Prostate gland (tissue), 2 donors: ENCODE results near the gene NOL3. TPM values are rescaled to one million over a fixed set of nuclear protein-coding genes. Genes with fewer than 3 reads are reported as not detected.

Source experiments
- DNase-seq: peaks from one replicate; pipeline ENCODE4 v3.0.0-alpha.2; 2019; ENCODE audit warnings: low spot score
- H3K27ac ChIP-seq, 2 donors: fragments of 200-600 bp; sonication (generic); 2 replicates each; pipeline ENCODE4 v1.5.1; 2017 to 2019
- H3K27me3 ChIP-seq: fragments of 200-600 bp; sonication (generic); replicated peaks from 2 replicates; pipeline ENCODE4 v1.5.1; 2019; ENCODE audit not compliant: insufficient read depth
- H3K36me3 ChIP-seq, 2 donors: fragments of 200-600 bp; sonication (generic); 1 replicate in 1 of 2; 2 replicates in 1 of 2; pipeline versions ENCODE4 v1.5.1 to v1.8.1; 2017 to 2019
- H3K4me1 ChIP-seq: fragments of 200-600 bp; sonication (generic); replicated peaks from 2 replicates; pipeline ENCODE4 v1.5.1; 2019
- H3K4me3 ChIP-seq, 2 donors: fragments of 200-600 bp; sonication (generic); 2 replicates each; pipeline ENCODE4 v1.5.1; 2017 to 2019
- H3K9me3 ChIP-seq: fragments of 200-600 bp; sonication (generic); 2 replicates; pipeline ENCODE4 v1.5.1; 2017
- POLR2A ChIP-seq: fragments of 450-650 bp; IDR thresholded peaks from one replicate; pipeline ENCODE4 v1.6.1; 2016; ENCODE audit warnings: antibody characterized with exemption, mild to moderate bottlenecking
- POLR2AphosphoS5 ChIP-seq: sonication (generic); formaldehyde crosslinking; IDR thresholded peaks from one replicate; pipeline ENCODE4 v1.6.1; 2017; ENCODE audit warnings: antibody characterized with exemption
- WGBS: methylation state at CpG from one replicate; pipeline ENCODE4 v1.1.5; 2018; 5-methylcytosine and 5-hydroxymethylcytosine counted together
- intact Hi-C: fragments of 100-400 bp; cut with DNase I; formaldehyde crosslinking; loops from one replicate; pipeline ENCODE4 v1.14.2; 2022
- total RNA-seq, 2 donors: library from RNA; depleted of rRNA; stranded (reverse); fragments of >200 nt; gene quantifications; one replicate each; pipeline ENCODE4 v1.1.0, GENCODE V29; 2016
- TF ChIP-seq, protein P1 (sequence below), 4 experiments: fragments of 200-600 bp in 2 of 4; fragments of 450-650 bp in 2 of 4; sonication (generic) in 2 of 4; IDR thresholded peaks; 1 replicate in 3 of 4; 2 replicates in 1 of 4; pipeline ENCODE4 v1.5.1; 2016 to 2019; ENCODE audit warnings: antibody characterized with exemption in 4 of 4, mild to moderate bottlenecking in 2 of 4, moderate library complexity in 2 of 4

Gene NOL3
- total RNA-seq, 2 donors from 2014 or later = 60.8 to 129 TPM

DNA sequence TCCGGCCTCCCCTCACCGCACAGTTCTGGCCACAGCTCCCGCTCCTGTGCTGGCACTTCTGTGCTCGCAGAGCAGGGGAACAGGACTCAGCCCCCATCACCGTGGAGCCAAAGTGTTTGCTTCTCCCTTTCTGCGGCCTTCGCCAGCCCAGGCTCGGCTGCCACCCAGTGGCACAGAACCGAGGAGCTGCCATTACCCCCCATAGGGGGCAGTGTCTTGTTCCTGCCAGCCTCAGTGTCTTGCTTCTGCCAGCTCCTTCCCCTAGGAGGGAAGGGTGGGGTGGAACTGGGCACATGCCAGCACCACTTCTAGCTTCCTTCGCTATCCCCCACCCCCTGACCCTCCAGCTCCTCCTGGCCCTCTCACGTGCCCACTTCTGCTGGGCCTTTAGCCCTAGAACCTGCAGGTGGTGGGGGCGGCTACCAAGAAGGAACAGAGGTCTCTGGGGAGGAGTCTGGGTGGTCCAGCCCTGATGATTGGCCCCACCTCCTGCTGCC, 27.9 kb downstream of the NOL3 start:
- intact Hi-C loops = no loop called here
- H3K27ac ChIP-seq = peak overlapping the region; percentile 63 to 71
- H3K36me3 ChIP-seq = peaks cover 16 to 26% of the 10 kb centered on the region in 2 donors
- 39% methylated on average over 12 of the region's 12 CpGs for WGBS
- no peak overlapping the region for H3K4me3 ChIP-seq
- peaks cover 11% of the 10 kb centered on the region for H3K4me1 ChIP-seq
- H3K9me3 ChIP-seq = no peaks in the 10 kb centered on the region
- TF ChIP-seq, protein P1, sequence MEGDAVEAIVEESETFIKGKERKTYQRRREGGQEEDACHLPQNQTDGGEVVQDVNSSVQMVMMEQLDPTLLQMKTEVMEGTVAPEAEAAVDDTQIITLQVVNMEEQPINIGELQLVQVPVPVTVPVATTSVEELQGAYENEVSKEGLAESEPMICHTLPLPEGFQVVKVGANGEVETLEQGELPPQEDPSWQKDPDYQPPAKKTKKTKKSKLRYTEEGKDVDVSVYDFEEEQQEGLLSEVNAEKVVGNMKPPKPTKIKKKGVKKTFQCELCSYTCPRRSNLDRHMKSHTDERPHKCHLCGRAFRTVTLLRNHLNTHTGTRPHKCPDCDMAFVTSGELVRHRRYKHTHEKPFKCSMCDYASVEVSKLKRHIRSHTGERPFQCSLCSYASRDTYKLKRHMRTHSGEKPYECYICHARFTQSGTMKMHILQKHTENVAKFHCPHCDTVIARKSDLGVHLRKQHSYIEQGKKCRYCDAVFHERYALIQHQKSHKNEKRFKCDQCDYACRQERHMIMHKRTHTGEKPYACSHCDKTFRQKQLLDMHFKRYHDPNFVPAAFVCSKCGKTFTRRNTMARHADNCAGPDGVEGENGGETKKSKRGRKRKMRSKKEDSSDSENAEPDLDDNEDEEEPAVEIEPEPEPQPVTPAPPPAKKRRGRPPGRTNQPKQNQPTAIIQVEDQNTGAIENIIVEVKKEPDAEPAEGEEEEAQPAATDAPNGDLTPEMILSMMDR (IDR thresholded peaks at IDR 0.05) = peak in 3 of 4 experiments; percentile 56 to 81 (median 67)
- TF ChIP-seq POLR2AphosphoS5 = peak; percentile 21
- TF ChIP-seq POLR2A = no peak
- no peaks in the 10 kb centered on the region for H3K27me3 ChIP-seq
- DNase-seq = peak; percentile 47

DNA sequence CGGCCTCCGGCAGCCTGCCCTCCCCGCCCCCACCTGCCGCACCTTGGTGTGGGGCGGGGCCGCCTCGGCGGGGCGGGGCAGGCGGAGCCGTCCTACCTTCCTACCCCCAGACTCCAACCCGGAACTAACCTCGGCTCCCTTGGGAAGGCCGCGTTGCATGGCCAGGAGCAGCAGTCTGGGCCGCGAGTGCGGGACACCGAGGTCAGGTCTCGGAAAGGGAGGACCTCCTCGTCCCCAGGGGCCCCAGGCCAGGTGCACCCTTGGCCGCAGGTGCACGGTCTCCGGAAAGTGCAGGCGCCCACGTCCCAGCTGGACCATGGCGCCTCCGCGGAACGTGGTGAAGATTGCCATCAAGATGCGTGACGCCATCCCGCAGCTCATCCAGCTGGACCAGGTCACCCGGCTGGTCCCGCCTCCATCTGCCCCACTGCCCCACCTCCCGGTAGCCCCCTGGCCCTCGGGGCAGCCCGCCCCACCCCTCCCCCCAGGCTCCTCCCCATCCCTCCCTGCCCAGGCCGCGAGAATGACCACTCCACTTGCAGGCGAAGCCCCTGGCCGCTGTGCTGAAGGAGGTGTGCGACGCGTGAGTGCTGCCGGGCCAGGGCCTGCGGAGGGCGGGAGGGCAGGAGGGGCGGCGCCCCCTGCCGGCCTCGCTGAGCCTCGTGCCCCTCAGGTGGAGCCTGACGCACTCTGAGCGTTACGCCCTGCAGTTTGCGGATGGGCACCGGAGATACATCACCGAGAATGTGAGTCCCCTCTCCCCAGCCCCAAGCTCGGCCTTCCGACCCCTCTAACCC, 28.9 kb downstream of the NOL3 start, which contains the start of gene ELMO3:
ELMO3 (plus strand) TSS at position 121 of the 797 bp plus-strand sequence; CDS start at position 317, 196 bp downstream.
- Histone ChIP-seq H3K27ac (peak within 1 kb of the TSS; percentile 63 to 71), H3K27me3 (no peaks in the 10 kb centered on the region), H3K36me3 (peaks cover 16 to 26% of the 10 kb centered on the region in 2 donors), H3K9me3 (no peaks in the 10 kb centered on the region), H3K4me1 (peaks cover 6% of the 10 kb centered on the region), H3K4me3 (peak within 1 kb of the TSS; percentile 27 to 53)
- peak; percentile 57 for TF ChIP-seq POLR2AphosphoS5
- TF ChIP-seq POLR2A = peak; percentile 82
- TF ChIP-seq, protein P1 (IDR thresholded peaks at IDR 0.05) = peak in 3 of 4 experiments; percentile 39 to 76 (median 62)
- WGBS = 22% methylated on average over 59 of the region's 61 CpGs
- intact Hi-C loops = no loop called here
- peak; percentile 65 for DNase-seq

DNA sequence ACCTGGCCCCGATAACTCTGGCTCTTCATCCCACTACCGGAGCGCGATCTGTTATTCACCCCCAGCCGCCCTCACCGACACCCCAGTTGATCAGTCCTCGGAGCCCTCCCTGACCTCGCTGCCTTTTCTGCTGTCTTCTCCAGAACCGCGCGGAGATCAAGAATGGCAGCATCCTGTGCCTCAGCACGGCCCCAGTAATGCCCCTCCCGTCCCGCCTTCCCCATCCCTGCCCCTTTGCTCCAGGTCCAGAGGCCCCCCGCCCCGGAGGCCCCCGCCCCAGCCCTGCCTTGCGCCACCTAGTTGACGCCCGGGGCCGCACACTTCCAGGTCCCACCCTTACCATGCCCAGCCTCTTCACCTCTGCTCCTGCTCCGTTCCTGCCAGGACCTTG, 29.5 kb downstream of the NOL3 start:
- H3K27ac ChIP-seq = peak overlapping the region in 1 of 2 donors; percentile 63
- H3K4me3 ChIP-seq = peak overlapping the region; percentile 27 to 53
- 31% methylated on average over 21 of the region's 22 CpGs for WGBS
- no peaks in the 10 kb centered on the region for H3K27me3 ChIP-seq
- TF ChIP-seq POLR2A (no peak), POLR2AphosphoS5 (no peak)
- TF ChIP-seq, protein P1 (IDR thresholded peaks at IDR 0.05) = no peak
- H3K36me3 ChIP-seq = peaks cover 11 to 26% of the 10 kb centered on the region in 2 donors
- H3K9me3 ChIP-seq = no peaks in the 10 kb centered on the region
- intact Hi-C loops = no loop called here
- DNase-seq = no peak
- H3K4me1 ChIP-seq = peaks cover 6% of the 10 kb centered on the region

DNA sequence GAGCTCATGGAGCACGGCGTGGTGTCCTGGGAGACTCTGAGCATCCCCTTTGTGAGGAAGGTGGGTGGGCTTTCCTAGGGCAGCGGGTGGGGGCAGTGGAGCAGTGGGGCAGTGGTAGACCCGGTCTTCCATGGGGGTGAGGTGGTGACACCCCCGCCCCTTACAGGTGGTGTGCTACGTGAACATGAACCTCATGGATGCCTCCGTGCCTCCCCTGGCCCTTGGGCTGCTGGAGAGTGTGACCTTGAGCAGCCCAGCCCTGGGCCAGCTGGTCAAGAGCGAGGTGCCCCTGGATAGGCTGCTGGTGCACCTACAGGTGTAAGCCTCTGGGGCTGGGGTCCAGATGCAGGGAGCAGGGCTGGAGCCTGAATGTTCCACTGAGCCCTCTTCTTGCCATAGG, 30.2 kb downstream of the NOL3 start:
- Histone ChIP-seq H3K27ac (no peak overlapping the region), H3K27me3 (no peaks in the 10 kb centered on the region), H3K4me3 (no peak overlapping the region), H3K9me3 (no peaks in the 10 kb centered on the region), H3K36me3 (peaks cover 4 to 22% of the 10 kb centered on the region in 2 donors), H3K4me1 (peaks cover 6% of the 10 kb centered on the region)
- no peak for DNase-seq
- 96% methylated on average over 8 of the region's 8 CpGs for WGBS
- intact Hi-C loops = no loop called here
- TF ChIP-seq POLR2AphosphoS5 (no peak), POLR2A (no peak)

DNA sequence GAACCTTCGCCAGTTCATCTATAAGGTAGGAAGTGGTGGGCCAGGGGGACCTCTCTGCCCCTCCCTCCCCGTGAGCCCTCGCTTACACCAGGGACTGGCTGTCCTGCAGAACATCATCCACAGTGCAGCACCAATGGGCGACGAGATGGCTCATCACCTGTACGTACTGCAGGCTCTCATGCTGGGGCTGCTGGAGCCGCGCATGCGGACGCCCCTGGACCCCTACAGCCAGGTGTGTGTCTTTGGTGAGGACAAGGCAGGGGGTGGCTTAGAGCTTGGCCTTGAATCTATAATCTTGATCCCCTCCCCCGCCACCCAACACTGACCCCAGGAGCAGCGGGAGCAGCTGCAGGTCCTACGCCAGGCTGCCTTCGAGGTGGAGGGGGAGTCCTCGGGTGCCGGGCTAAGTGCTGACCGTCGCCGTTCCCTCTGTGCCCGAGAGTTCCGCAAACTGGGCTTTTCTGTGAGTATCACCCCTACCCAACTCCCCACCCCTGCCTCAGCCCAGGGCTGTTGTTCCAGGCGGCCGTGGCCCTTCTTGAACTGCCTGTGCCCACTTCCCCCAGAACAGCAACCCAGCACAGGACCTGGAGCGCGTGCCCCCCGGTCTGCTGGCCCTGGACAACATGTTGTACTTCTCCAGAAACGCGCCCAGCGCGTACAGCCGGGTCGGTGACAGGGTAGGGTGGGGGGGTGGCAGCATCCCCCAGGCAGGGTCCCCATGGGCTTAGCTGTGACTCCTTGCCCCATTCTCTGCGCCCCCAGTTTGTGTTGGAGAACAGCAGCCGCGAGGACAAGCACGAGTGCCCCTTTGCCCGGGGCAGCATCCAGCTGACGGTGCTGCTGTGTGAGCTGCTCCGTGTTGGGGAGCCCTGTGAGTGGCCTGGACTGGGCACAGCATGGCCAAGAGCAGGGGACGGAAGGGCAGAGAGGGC, 31.3 kb downstream of the NOL3 start:
- TF ChIP-seq POLR2A (no peak), POLR2AphosphoS5 (no peak)
- TF ChIP-seq, protein P1 (IDR thresholded peaks at IDR 0.05) = no peak
- intact Hi-C loops = no loop called here
- DNase-seq = no peak
- Histone ChIP-seq H3K36me3 (peaks cover 0 to 15% of the 10 kb centered on the region in 2 donors), H3K4me1 (peaks cover 6% of the 10 kb centered on the region), H3K9me3 (no peaks in the 10 kb centered on the region), H3K27me3 (no peaks in the 10 kb centered on the region), H3K27ac (no peak overlapping the region), H3K4me3 (no peak overlapping the region)
- 94% methylated on average over 33 of the region's 40 CpGs for WGBS
